Chondrocyte (in vitro differentiated cells): Measurements from ENCODE around the gene DGCR6L. TPM values are rescaled to one million over a fixed set of nuclear protein-coding genes. Genes with fewer than 3 reads are reported as not detected.

Experiments used
- DNase-seq: peaks from one replicate; pipeline ENCODE4 v3.0.0; 2021; ENCODE audit warnings: mixed read lengths, low spot score
- H3K27ac Mint-ChIP-seq: one replicate; pipeline ENCODE4 v1.8.0; 2021; ENCODE audit warnings: mild to moderate bottlenecking, moderate library complexity, mixed read lengths; ENCODE audit not compliant: unreplicated experiment
- H3K27me3 Mint-ChIP-seq: 2 replicates; pipeline ENCODE4 v1.8.0; 2021; ENCODE audit warnings: low read depth, mixed read lengths
- H3K36me3 Mint-ChIP-seq: 2 replicates; pipeline ENCODE4 v1.8.0; 2021; ENCODE audit warnings: low read depth, mixed read lengths
- H3K4me1 Mint-ChIP-seq: 2 replicates; pipeline ENCODE4 v1.8.0; 2021; ENCODE audit warnings: low read depth, mild to moderate bottlenecking, mixed read lengths
- H3K4me3 Mint-ChIP-seq: one replicate; pipeline ENCODE4 v1.8.0; 2021; ENCODE audit warnings: mild to moderate bottlenecking, moderate library complexity, mixed read lengths; ENCODE audit not compliant: unreplicated experiment
- H3K9me3 Mint-ChIP-seq: 2 replicates; pipeline ENCODE4 v1.8.0; 2021; ENCODE audit warnings: low read depth, mixed read lengths
- total RNA-seq: library from RNA; stranded (reverse); gene quantifications from 3 replicates; pipeline ENCODE4 v1.2.1, GENCODE V29; 2021
- TF ChIP-seq, protein P1 (sequence below): fragments of 200-600 bp; sonication (generic); IDR thresholded peaks from 2 replicates; pipeline ENCODE4 v1.5.0; 2021; ENCODE audit warnings: antibody characterized with exemption, mild to moderate bottlenecking, moderate library complexity

DGCR6L gene
- total RNA-seq, 1 donor from 2014 or later = 45.7 TPM

DNA sequence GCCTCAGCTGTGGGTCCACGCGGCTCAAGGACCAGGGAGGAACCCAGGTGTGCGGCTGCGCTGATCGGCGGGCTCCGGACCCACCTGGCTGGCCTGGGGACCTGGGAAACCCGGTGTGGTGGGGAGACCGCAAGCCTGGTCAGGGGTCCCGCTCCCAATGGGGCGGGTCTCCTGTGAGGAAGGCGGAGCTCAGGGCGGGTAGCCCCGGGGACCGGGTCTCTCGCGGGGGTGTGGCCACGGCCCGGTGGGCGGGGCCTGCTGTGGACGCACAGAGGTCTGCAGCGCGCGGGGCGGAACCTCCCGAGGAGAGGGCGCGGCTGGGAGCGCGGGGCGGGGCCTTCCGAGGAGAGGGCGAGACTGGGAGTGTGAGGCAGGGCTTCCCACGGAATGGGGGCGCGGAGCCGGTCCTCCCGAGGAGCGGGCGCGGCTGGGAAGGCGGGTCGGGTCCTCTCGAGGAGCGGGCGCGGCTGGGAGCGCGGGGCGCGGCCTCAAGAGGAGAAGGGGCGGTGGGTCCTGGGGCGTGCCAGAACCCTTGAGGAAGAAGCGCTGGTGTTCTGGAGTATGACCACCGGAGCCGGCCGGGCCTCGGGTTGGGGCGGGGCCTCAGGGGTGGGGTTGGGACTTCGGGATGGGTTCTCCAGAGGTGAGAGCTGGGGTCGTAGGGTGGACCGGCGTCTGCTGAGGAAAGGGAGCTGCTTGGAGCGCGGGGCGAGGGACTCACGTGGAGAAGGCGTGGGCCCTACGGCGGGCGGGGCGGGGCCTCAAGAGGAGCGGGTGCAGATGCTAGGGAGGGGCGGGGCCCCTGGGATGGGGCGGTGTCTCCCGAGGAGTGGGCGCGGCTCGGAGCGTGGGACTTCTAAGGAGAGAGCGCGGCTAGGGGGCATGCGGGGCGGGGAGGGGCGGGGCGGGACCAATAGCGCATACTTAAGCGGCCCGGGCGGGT lies 20.8 kb downstream of the DGCR6L start:
- Mint-ChIP-seq H3K4me3 (peak overlapping the region; percentile 73), H3K27me3 (peaks cover 22% of the 10 kb centered on the region), H3K4me1 (no peaks in the 10 kb centered on the region), H3K9me3 (no peaks in the 10 kb centered on the region), H3K27ac (no peak overlapping the region), H3K36me3 (peaks cover 2% of the 10 kb centered on the region)
- TF ChIP-seq, protein P1, sequence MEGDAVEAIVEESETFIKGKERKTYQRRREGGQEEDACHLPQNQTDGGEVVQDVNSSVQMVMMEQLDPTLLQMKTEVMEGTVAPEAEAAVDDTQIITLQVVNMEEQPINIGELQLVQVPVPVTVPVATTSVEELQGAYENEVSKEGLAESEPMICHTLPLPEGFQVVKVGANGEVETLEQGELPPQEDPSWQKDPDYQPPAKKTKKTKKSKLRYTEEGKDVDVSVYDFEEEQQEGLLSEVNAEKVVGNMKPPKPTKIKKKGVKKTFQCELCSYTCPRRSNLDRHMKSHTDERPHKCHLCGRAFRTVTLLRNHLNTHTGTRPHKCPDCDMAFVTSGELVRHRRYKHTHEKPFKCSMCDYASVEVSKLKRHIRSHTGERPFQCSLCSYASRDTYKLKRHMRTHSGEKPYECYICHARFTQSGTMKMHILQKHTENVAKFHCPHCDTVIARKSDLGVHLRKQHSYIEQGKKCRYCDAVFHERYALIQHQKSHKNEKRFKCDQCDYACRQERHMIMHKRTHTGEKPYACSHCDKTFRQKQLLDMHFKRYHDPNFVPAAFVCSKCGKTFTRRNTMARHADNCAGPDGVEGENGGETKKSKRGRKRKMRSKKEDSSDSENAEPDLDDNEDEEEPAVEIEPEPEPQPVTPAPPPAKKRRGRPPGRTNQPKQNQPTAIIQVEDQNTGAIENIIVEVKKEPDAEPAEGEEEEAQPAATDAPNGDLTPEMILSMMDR = no peak
- no peak for DNase-seq

DNA sequence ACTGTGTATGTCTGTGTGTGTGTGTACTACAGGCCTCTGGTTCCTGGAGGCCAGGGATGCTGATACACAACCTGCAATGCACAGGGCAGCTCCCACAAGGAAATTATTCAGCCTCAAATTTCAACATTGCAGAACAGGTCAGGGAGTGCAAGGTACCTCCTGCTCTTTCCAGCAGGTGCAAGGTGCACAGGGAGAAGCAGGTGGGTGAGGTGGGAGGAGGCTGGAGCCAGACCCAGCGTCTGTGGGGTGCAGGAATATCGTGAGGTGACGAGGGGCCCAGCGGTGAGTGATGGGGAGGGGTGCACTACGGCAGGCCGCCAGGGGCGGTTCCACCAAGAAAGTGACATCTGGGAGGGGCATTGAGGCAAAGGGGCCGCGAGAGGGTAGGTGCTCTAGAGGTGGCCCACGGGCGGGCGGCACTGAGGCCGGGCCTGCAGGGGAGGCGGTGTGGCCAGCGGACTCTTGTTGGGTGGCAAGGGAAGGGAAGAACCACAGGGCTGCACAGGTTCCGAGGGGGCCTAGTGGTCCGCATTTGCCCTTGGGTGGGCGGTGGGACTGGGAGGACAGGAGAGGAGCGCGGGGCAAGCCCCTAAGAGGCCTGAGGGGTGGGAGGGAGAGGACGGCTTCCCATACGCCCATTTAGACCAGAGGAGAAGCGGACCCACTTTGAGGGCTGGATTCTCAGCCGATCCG lies 21.6 kb downstream of the DGCR6L start:
- Mint-ChIP-seq H3K4me3 (peak overlapping the region; percentile 73), H3K9me3 (no peaks in the 10 kb centered on the region), H3K27me3 (peaks cover 22% of the 10 kb centered on the region)

DNA sequence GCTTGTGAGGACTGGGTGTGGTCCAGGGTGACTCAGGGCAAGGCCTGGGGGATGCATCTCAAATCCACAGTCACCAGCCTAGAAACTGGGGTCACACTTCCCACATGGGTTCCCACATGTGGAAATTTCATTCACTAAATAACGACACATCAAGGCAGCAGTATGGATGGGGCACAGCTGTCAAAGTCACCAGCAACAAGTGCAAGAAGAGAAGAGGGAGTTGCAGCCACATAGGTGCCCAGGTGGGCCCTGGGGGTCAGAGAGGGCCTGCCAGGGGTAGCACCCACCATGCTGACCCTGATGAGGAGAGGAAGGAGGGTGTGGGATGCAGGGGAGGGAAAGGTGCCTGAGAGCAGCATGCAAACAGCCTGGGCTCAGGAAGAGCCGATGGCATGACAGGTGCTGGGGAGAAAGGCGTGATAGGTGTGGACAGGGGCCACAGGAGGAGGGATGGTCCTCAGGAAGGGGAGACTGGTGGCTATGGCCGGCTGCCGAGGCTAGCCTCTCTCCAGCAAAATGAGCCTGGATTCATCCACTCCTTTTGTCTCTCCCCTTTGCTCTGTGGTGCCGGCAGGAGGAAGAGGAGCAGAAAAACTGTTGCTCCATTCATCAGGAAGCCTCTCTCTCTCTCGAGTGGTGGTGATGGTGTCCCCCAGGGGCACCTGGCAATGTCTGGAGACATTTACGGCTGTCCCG lies 22.3 kb downstream of the DGCR6L start:
- no peaks in the 10 kb centered on the region for H3K9me3 Mint-ChIP-seq
- H3K4me1 Mint-ChIP-seq = no peaks in the 10 kb centered on the region
- peaks cover 20% of the 10 kb centered on the region for H3K27me3 Mint-ChIP-seq
- H3K36me3 Mint-ChIP-seq = peaks cover 2% of the 10 kb centered on the region
- DNase-seq = no peak
- TF ChIP-seq, protein P1 = no peak
- H3K27ac Mint-ChIP-seq = no peak overlapping the region
- H3K4me3 Mint-ChIP-seq = peak overlapping the region; percentile 73

More for the DNA sequence above, 21.6 kb downstream of the DGCR6L start:
- TF ChIP-seq, protein P1 = no peak
- peaks cover 2% of the 10 kb centered on the region for H3K36me3 Mint-ChIP-seq
- H3K27ac Mint-ChIP-seq = no peak overlapping the region
- no peak for DNase-seq
- H3K4me1 Mint-ChIP-seq = no peaks in the 10 kb centered on the region

DNA sequence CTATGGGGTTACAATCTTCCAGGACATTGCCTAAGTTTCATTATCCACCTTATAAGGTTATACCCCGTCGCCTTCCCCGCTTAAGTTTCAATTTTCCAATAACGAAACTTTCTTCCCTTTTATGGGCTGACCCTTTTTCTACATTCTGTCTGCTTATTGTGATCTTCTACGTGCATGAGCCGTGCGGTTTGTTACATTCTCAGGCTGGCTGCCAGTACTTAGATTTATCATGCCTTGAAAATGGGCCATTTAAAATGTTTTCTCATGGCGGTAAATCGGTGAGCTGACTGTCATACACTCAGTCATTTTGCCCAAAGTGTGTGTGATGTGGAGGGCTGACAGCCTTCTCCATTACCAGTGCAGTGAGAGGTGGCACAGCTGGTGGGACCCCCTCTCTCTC lies 23.3 kb downstream of the DGCR6L start:
- Mint-ChIP-seq H3K9me3 (no peaks in the 10 kb centered on the region), H3K27ac (no peak overlapping the region), H3K4me1 (no peaks in the 10 kb centered on the region), H3K27me3 (peaks cover 27% of the 10 kb centered on the region), H3K36me3 (peaks cover 2% of the 10 kb centered on the region), H3K4me3 (no peak overlapping the region)
- TF ChIP-seq, protein P1 = no peak
- no peak for DNase-seq
